K562 (cell line): ENCODE results near the gene CDKL5. TPM values are rescaled to one million over a fixed set of nuclear protein-coding genes. Genes with fewer than 3 reads are reported as not detected.

Experiments
- ATAC-seq: fragments of 200-7000 bp; cut with Tn5 transposase; 3 replicates; pipeline ENCODE4 v1.9.1; 2020; ENCODE audit warnings: moderate library complexity
- BruUV-seq: library from RNA; stranded (reverse); fragments of 400-500 nt; replicated peaks from 2 replicates; lab custom pipeline; 2021; lab: Mats Ljungman, UMichigan
- CTCF ChIA-PET: fragments of 300-600 bp; formaldehyde crosslinking; extraction: SDS; loops from one replicate; lab custom pipeline; 2021; ENCODE audit warnings: low intra/inter-chr PET ratio; lab: Yijun Ruan, JAX
- POLR2A ChIA-PET: fragments of 300-600, 350-650 bp; sonication (Branson Sonifier 250); formaldehyde crosslinking; extraction: SDS; loops from one replicate; lab custom pipeline; 2021; ENCODE audit warnings: antibody characterized with exemption, inconsistent platforms; lab: Yijun Ruan, JAX
- DNase-seq, 4 experiments: peaks; one replicate each; pipeline versions ENCODE4 v3.0.0 to v3.0.0-alpha.2; 2011 to 2018; ENCODE audit warnings: low spot score in 3 of 4, mixed read lengths in 3 of 4; ENCODE audit errors: extremely low read depth in 1 of 4
- FAIRE-seq: peaks from 2 replicates; lab custom pipeline; 2011; peaks lifted over from hg19 to GRCh38; lab: Jason Lieb, UNC
- H2AFZ ChIP-seq: 2 replicates; pipeline ENCODE4 v1.6.0; 2011; ENCODE audit warnings: low read depth, low read length, control low read depth, inconsistent platforms
- H3K27ac ChIP-seq: fragments of 200-600 bp; 3 replicates; pipeline ENCODE4 v1.8.0; 2011; ENCODE audit warnings: low read depth, mild to moderate bottlenecking, control low read depth, inconsistent platforms, low read length, moderate library complexity, mixed read lengths; ENCODE audit errors: extremely low read depth
- H3K27me3 ChIP-seq, 2 experiments: fragments of 300-600 bp in 1 of 2; 2 replicates in 1 of 2; 3 replicates in 1 of 2; pipeline versions ENCODE4 v1.6.0 to v1.8.0; 2011; ENCODE audit warnings: inconsistent platforms in 2 of 2, low read length in 2 of 2, mild to moderate bottlenecking in 1 of 2, mixed read lengths in 1 of 2, moderate library complexity in 1 of 2; ENCODE audit not compliant: control insufficient read depth in 2 of 2, insufficient read depth in 2 of 2
- H3K36me3 ChIP-seq: fragments of 300-600 bp; 3 replicates; pipeline ENCODE4 v1.8.0; 2011; ENCODE audit warnings: mild to moderate bottlenecking, low read length, inconsistent platforms; ENCODE audit not compliant: control insufficient read depth, insufficient read depth
- H3K4me1 ChIP-seq, 2 experiments: fragments of 200-600 bp in 1 of 2; replicated peaks in 1 of 2; 2 replicates in 1 of 2; 3 replicates in 1 of 2; pipeline versions ENCODE4 v1.5.1 to v1.8.0; 2011; ENCODE audit warnings: inconsistent platforms in 2 of 2, low read length in 2 of 2, mild to moderate bottlenecking in 1 of 2, mixed read lengths in 1 of 2, moderate library complexity in 1 of 2; ENCODE audit not compliant: control insufficient read depth in 2 of 2, insufficient read depth in 2 of 2
- H3K4me2 ChIP-seq: 2 replicates; pipeline ENCODE4 v1.6.1; 2011; ENCODE audit warnings: low read length, control low read depth, inconsistent platforms, mixed read lengths; ENCODE audit not compliant: insufficient read depth
- H3K4me3 ChIP-seq: fragments of 200-600 bp; sonication (generic), shearing (Covaris generic); 2 replicates; pipeline ENCODE4 v1.5.1; 2016; ENCODE audit warnings: control low read depth, inconsistent platforms
- H3K79me2 ChIP-seq: fragments of 200-600 bp; 3 replicates; pipeline ENCODE4 v1.8.0; 2011; ENCODE audit warnings: low read length, inconsistent platforms; ENCODE audit not compliant: control insufficient read depth, insufficient read depth
- H3K9ac ChIP-seq, 2 experiments: 2 replicates each; pipeline versions ENCODE4 v1.6.0 to v1.6.1; 2011; ENCODE audit warnings: low read depth in 2 of 2, low read length in 2 of 2, control low read depth in 1 of 2, inconsistent platforms in 1 of 2, mild to moderate bottlenecking in 1 of 2, mixed read lengths in 1 of 2; ENCODE audit not compliant: insufficient read depth in 1 of 2
- H3K9me1 ChIP-seq: one replicate; pipeline ENCODE4 v1.6.0; 2011; ENCODE audit warnings: inconsistent platforms, mild to moderate bottlenecking, low read length, moderate library complexity; ENCODE audit not compliant: control insufficient read depth, insufficient read depth
- H3K9me3 ChIP-seq: replicated peaks from 2 replicates; pipeline ENCODE4 v1.5.1; 2011; ENCODE audit warnings: low read depth, low read length, inconsistent platforms; ENCODE audit not compliant: control insufficient read depth, insufficient read depth
- H4K20me1 ChIP-seq: replicated peaks from 2 replicates; pipeline ENCODE4 v1.6.1; 2011; ENCODE audit warnings: low read length, inconsistent platforms, mixed read lengths; ENCODE audit not compliant: control insufficient read depth, insufficient read depth
- CBX5 ChIP-seq: IDR thresholded peaks from 2 replicates; pipeline ENCODE4 v1.6.1; 2014; ENCODE audit warnings: low read depth, borderline replicate concordance
- CSDE1 ChIP-seq, 2 experiments: fragments of 450-650 bp; IDR thresholded peaks; 2 replicates each; pipeline ENCODE4 v1.6.1; 2016; ENCODE audit warnings: mild to moderate bottlenecking in 1 of 2
- PHB2 ChIP-seq: fragments of 450-650 bp; IDR thresholded peaks from 2 replicates; pipeline ENCODE4 v1.6.1; 2017; ENCODE audit warnings: low read depth
- ZNF311 ChIP-seq: fragments of 250-450 bp; sonication (Bioruptor Pico); IDR thresholded peaks from 2 replicates; pipeline ENCODE4 v1.4.0; 2020; ENCODE audit warnings: mild to moderate bottlenecking, moderate library complexity
- WGBS: fragments of 100-300 bp; shearing (Covaris generic); methylation state at CpG from one replicate; pipeline ENCODE4 v1.1.6; 2016; ENCODE audit warnings: low coverage, mixed read lengths; ENCODE audit not compliant: insufficient coverage; ENCODE audit errors: missing lambda C conversion rate; 5-methylcytosine and 5-hydroxymethylcytosine counted together
- in situ Hi-C: fragments of 300-500 bp; cut with MboI; formaldehyde crosslinking; loops from 4 replicates; pipeline ENCODE4 v1.15.0; 2018; ENCODE audit warnings: inconsistent platforms, mixed read lengths
- intact Hi-C: fragments of 100-400 bp; cut with micrococcal nuclease; formaldehyde crosslinking; loops from 2 replicates; pipeline ENCODE4 v1.14.2; 2022
- polyA plus RNA-seq, 8 experiments: library from polyadenylated mRNA; depleted of rRNA in 4 of 8; stranded (reverse) in 5 of 8; unstranded in 3 of 8; fragments of >200 nt; fragmentation: Nextera tagmentation in 2 of 8; fragmentation: Illumina TruSeq in 1 of 8; extraction: Ambion mirVana in 2 of 8; extraction: Trizol in 1 of 8; gene quantifications; 2 replicates each; pipeline versions ENCODE4 v1.2.1 to v1.2.3, GENCODE V29; 2011 to 2014; ENCODE audit warnings: inconsistent platforms in 1 of 8, missing spikeins in 1 of 8
- total RNA-seq, 7 experiments: library from RNA; depleted of rRNA in 6 of 7; stranded (reverse); fragments of >200 nt in 6 of 7; fragmentation: Illumina TruSeq in 2 of 7; extraction: Trizol in 2 of 7; gene quantifications; 2 replicates each; pipeline versions ENCODE4 v1.2.1 to v1.2.3, GENCODE V29; 2011 to 2021; ENCODE audit warnings: low replicate concordance in 1 of 7
- TF ChIP-seq, protein P1 (sequence below): fragments of 250-450 bp; sonication (Bioruptor Pico); IDR thresholded peaks from 2 replicates; pipeline ENCODE4 v1.5.0; 2021
- TF ChIP-seq, protein P2 (sequence below): fragments of 250-450 bp; sonication (Bioruptor Pico); IDR thresholded peaks from 2 replicates; pipeline ENCODE4 v1.6.1; 2021; ENCODE audit warnings: mild to moderate bottlenecking

CDKL5 gene
- total and polyA plus RNA-seq, 9 of the 15 experiments (the other 6 are each of a cell fraction or from before 2014, with no cell fraction given): under 0.01 to 0.21 (median 0.04) TPM

DNA sequence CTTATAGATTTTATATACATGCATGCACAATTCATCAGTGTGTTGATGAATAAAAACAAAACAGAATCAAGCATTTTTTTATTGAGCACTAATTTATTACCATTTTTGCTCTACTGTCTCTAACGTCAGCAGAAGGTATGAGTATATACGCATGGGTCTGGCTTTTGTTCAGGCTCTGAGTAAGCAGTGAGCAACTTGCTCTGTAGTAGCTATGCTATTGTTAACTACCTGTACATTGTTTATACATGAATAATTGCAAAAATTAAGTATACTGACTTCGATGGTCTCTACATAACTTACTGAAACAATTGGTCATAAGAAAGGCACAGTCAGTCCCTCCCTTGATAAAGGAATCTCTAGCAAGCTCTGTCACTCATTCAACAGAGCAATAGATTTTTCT lies 123.6 kb downstream of the CDKL5 start:
- DNase-seq: no peak
- ATAC-seq: no peak
- Histone ChIP-seq H3K79me2 (no peaks in the 10 kb centered on the region), H3K9ac (no peak overlapping the region), H3K9me3 (no peaks in the 10 kb centered on the region), H3K36me3 (no peaks in the 10 kb centered on the region), H3K4me2 (no peak overlapping the region), H3K27ac (no peak overlapping the region), H3K4me1 (no peaks in the 10 kb centered on the region), H3K27me3 (peaks cover 0 to 6% of the 10 kb centered on the region in 2 experiments; a peak in 2 of 5 replicates), H3K9me1 (no peaks in the 10 kb centered on the region), H3K4me3 (no peak overlapping the region), H2AFZ (no peak overlapping the region), H4K20me1 (no peaks in the 10 kb centered on the region)
- ChIA-PET POLR2A (no interaction called here), CTCF (no interaction called here)
- intact Hi-C loops (no loop called here), in situ Hi-C loops (no loop called here)
- no peak for TF ChIP-seq ZNF311 (CRISPR knock-in tag)
- TF ChIP-seq, protein P1, sequence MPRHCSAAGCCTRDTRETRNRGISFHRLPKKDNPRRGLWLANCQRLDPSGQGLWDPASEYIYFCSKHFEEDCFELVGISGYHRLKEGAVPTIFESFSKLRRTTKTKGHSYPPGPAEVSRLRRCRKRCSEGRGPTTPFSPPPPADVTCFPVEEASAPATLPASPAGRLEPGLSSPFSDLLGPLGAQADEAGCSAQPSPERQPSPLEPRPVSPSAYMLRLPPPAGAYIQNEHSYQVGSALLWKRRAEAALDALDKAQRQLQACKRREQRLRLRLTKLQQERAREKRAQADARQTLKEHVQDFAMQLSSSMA (CRISPR knock-in tag): no peak
- no peak for TF ChIP-seq PHB2
- no peak for FAIRE-seq
- WGBS: 19% methylated on average over 3 of the region's 3 CpGs
- BruUV-seq: no TSS peak

DNA sequence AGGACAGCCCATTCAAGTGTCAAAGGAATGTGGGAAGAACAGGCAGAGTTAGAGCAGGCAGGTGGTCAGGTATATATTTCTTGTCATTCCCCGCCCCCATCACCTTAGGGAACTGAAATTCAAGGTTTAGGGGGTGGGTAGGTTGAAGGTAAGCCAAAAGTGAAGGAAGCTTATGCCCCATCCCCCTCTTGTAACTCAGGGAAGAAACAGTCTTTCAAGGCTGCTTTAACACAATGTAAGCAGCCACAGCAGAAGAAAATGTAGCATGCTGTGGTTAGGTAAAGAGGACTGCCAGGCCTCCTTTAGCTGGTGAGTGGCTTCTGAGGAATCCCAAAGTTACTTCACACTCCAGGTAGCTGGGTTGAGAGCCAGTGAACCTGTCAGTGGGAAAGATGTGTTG lies 124.2 kb downstream of the CDKL5 start:
- in situ Hi-C loops (no loop called here), intact Hi-C loops (no loop called here)
- Histone ChIP-seq H3K4me1 (no peaks in the 10 kb centered on the region), H3K36me3 (no peaks in the 10 kb centered on the region), H4K20me1 (no peaks in the 10 kb centered on the region), H2AFZ (no peak overlapping the region), H3K4me2 (no peak overlapping the region), H3K4me3 (no peak overlapping the region), H3K9me1 (no peaks in the 10 kb centered on the region), H3K27ac (no peak overlapping the region), H3K9me3 (no peaks in the 10 kb centered on the region), H3K79me2 (no peaks in the 10 kb centered on the region), H3K9ac (no peak overlapping the region), H3K27me3 (peaks cover 0 to 6% of the 10 kb centered on the region in 2 experiments; a peak in 2 of 5 replicates)
- ATAC-seq: no peak
- BruUV-seq: no TSS peak
- POLR2A ChIA-PET: no interaction called here
- no peak for DNase-seq
- CTCF ChIA-PET: no interaction called here
- TF ChIP-seq, protein P2, sequence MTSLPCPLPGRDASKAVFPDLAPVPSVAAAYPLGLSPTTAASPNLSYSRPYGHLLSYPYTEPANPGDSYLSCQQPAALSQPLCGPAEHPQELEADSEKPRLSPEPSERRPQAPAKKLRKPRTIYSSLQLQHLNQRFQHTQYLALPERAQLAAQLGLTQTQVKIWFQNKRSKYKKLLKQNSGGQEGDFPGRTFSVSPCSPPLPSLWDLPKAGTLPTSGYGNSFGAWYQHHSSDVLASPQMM (CRISPR knock-in tag): no peak
- TF ChIP-seq CSDE1 (IDR thresholded peaks at IDR 0.05) (no peak), CBX5 (no peak)
- no peak for FAIRE-seq
- 0% methylated on average over 1 of the region's 1 CpG for WGBS
